ENCODE results near the gene SLC44A4. TPM values are rescaled to one million over a fixed set of nuclear protein-coding genes. Genes with fewer than 3 reads are reported as not detected.
"Not testable (repeated sequence)": the region's sequence is repeated elsewhere in the genome, so short reads cannot be mapped to it uniquely, and the experiment has no call there.

SLC44A4 gene
- total and polyA plus RNA-seq, 3 donors from 2014 or later, result 0.87 to 6.3 (median 1.2) TPM

DNA sequence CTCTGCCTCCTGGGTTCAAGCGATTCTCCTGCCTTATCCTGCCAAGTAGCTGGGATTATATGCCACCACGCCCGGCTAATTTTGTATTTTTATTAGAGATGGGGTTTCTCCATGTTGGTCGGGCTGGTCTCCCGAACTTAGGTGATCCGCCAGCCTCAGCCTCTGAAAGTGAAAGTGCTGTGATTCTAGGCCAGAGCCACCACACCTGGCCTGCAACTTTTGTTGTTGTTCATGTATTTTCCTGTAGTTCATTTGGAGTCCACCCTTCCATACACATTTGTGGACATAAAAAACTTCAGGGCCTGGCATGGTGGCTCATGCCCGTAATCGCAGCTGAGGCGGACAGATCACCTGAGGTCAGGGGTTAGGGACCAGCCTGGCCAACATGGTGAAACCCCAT is 36.7 kb downstream of the SLC44A4 start:
- intact Hi-C loops (cut with DNase I; ENCODE audit: low total_unique reads), result no loop called here
- Histone ChIP-seq H3K27me3 (no peaks in the 10 kb centered on the region), H3K4me1 (peaks cover 7% of the 10 kb centered on the region), H3K4me3 (no peak overlapping the region), H3K9me3 (no peaks in the 10 kb centered on the region), H3K36me3 (ENCODE audit: low read depth, missing control alignments) (no peaks in the 10 kb centered on the region), H3K27ac (no peak overlapping the region)
- no peak for TF ChIP-seq CTCF (IDR thresholded peaks at IDR 0.05)
- TF ChIP-seq POLR2A (IDR thresholded peaks at IDR 0.05), result no peak
- DNase-seq, result no peak
- WGBS, 2 donors, result 91% methylated on average over 9 of the region's 9 CpGs

GRCh38 chr6:31839779-31840126 is 39.0 kb downstream of the SLC44A4 start:
- H3K27ac ChIP-seq; intact Hi-C loops (cut with DNase I; ENCODE audit: low total_unique reads); H3K36me3 ChIP-seq (ENCODE audit: low read depth, missing control alignments); DNase-seq; H3K4me3 ChIP-seq; H3K9me3 ChIP-seq; H3K27me3 ChIP-seq: not testable (repeated sequence)
- WGBS, 2 donors, result 83% methylated on average over 8 of the region's 8 CpGs
- peaks cover 20% of the 10 kb centered on the region for H3K4me1 ChIP-seq

GRCh38 chr6:31838968-31839367 is 39.8 kb downstream of the SLC44A4 start:
- Histone ChIP-seq H3K4me1 (peaks cover 20% of the 10 kb centered on the region), H3K27ac (no peak overlapping the region), H3K9me3 (no peaks in the 10 kb centered on the region), H3K27me3 (no peaks in the 10 kb centered on the region), H3K4me3 (no peak overlapping the region), H3K36me3 (ENCODE audit: low read depth, missing control alignments) (no peaks in the 10 kb centered on the region)
- WGBS, 2 donors, result 93 to 97% methylated on average over 3 of the region's 3 CpGs
- intact Hi-C loops (cut with DNase I; ENCODE audit: low total_unique reads), result no loop called here
- no peak for TF ChIP-seq CTCF (IDR thresholded peaks at IDR 0.05)
- TF ChIP-seq POLR2A (IDR thresholded peaks at IDR 0.05), result no peak
- no peak for DNase-seq

GRCh38 chr6:31838114-31838553 is 40.7 kb downstream of the SLC44A4 start:
- WGBS, 2 donors, result 89 to 91% methylated on average over 9 of the region's 9 CpGs
- H3K4me3 ChIP-seq; H3K9me3 ChIP-seq; H3K27ac ChIP-seq; H3K27me3 ChIP-seq; intact Hi-C loops (cut with DNase I; ENCODE audit: low total_unique reads); DNase-seq; H3K36me3 ChIP-seq (ENCODE audit: low read depth, missing control alignments): not testable (repeated sequence)
- H3K4me1 ChIP-seq, result peaks cover 20% of the 10 kb centered on the region

DNA sequence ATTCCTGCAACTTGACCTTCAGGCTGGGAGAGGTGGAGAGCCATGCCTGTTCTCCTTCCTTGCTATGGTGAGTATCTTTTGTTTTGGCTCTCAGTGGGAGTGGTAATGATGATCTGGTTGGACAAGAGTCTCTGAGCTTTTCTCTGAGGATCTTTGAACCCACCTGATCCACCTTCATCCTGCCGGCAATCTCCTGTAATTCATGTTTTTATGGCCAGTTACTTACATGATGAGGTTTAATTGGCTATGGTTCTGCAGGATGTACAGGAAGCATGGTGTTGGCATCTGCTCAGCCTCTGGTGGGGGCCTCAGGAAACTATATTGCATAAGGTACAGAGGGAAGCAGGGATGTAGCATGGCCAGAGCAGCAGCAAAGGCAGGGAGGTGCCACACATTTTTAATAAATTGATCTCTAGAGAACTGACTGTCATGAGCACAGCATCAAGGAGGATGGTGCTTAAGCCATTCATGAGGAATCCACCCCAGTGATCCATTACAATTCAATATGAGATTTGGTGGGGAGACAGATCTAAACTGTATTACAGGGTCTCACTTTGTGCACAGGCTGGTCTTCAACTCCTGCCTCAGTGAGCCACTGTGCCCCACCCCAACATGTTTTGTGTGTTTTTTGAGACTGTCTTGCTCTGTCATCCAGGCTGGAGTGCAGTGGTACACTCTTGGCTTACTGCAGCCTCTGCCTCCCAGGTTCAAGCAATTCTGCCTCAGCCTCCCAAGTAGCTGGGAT is 41.3 kb downstream of the SLC44A4 start:
- intact Hi-C loops (cut with DNase I; ENCODE audit: low total_unique reads), result no loop called here
- H3K4me3 ChIP-seq, result no peak overlapping the region

More for the DNA sequence above, 41.3 kb downstream of the SLC44A4 start:
- no peaks in the 10 kb centered on the region for H3K36me3 ChIP-seq (ENCODE audit: low read depth, missing control alignments)
- 45 to 56% methylated on average over 1 of the region's 1 CpG for WGBS, 2 donors
- no peak for TF ChIP-seq POLR2A (IDR thresholded peaks at IDR 0.05)
- TF ChIP-seq CTCF (IDR thresholded peaks at IDR 0.05), result no peak
- H3K27ac ChIP-seq, result peak overlapping the region in 1 of 2 donors; percentile 97
- no peak for DNase-seq
- H3K9me3 ChIP-seq, result no peaks in the 10 kb centered on the region
- H3K4me1 ChIP-seq, result peaks cover 20% of the 10 kb centered on the region
- H3K27me3 ChIP-seq, result no peaks in the 10 kb centered on the region
